B cell (primary cell): Measurements from ENCODE around the gene ACSS1. TPM values are rescaled to one million over a fixed set of nuclear protein-coding genes. Genes with fewer than 3 reads are reported as not detected.

Experiments used
- ATAC-seq: fragments of 200-7000 bp; cut with Tn5 transposase; one replicate; pipeline ENCODE4 v1.10.0; 2021; ENCODE audit warnings: low read depth, mild to moderate bottlenecking, moderate number of reproducible peaks, moderate library complexity
- CTCF ChIA-PET: fragments of 350-600 bp; sonication (Branson Sonifier 250); formaldehyde crosslinking; loops from one replicate; lab custom pipeline; 2021; ENCODE audit warnings: antibody characterized with exemption, inconsistent platforms; lab: Charles Lee
- POLR2A ChIA-PET: fragments of 350-600 bp; sonication (Branson Sonifier 250); formaldehyde crosslinking; loops from one replicate; lab custom pipeline; 2021; ENCODE audit warnings: antibody characterized with exemption; lab: Charles Lee
- DNase-seq: peaks from one replicate; pipeline ENCODE4 v3.0.0; 2013
- H2AFZ ChIP-seq: 2 replicates; pipeline ENCODE4 v1.6.1; 2012; ENCODE audit warnings: mild to moderate bottlenecking, low read depth, low read length; ENCODE audit not compliant: insufficient read depth, poor library complexity, severe bottlenecking
- H3K27ac ChIP-seq, 2 donors: 1 replicate in 1 of 2; 2 replicates in 1 of 2; pipeline ENCODE4 v1.5.1; 2012 to 2013; ENCODE audit warnings: low read length in 2 of 2, mild to moderate bottlenecking in 2 of 2, moderate library complexity in 1 of 2
- H3K27me3 ChIP-seq, 4 experiments: fragments of 200-600 bp in 1 of 4; sonication (generic) in 1 of 4; replicated peaks in 1 of 4; 1 replicate in 2 of 4; 2 replicates in 2 of 4; pipeline versions ENCODE4 v1.6.1 to v1.7.0; 2013 to 2016; ENCODE audit warnings: low read length in 3 of 4, mild to moderate bottlenecking in 2 of 4, mixed read lengths in 1 of 4, moderate library complexity in 1 of 4; ENCODE audit not compliant: insufficient read depth in 4 of 4, control insufficient read depth in 3 of 4; ENCODE audit errors: control extremely low read depth in 1 of 4
- H3K36me3 ChIP-seq, 2 experiments: replicated peaks in 1 of 2; 1 replicate in 1 of 2; 2 replicates in 1 of 2; pipeline versions ENCODE4 v1.6.1 to v1.7.1; 2013; ENCODE audit warnings: low read length in 1 of 2; ENCODE audit not compliant: insufficient read depth in 2 of 2, control insufficient read depth in 1 of 2; ENCODE audit errors: control extremely low read depth in 1 of 2, extremely low read depth in 1 of 2
- H3K4me1 ChIP-seq, 2 donors: fragments of 200-600 bp in 1 of 2; sonication (generic) in 1 of 2; 1 replicate in 1 of 2; 2 replicates in 1 of 2; pipeline versions ENCODE4 v1.5.1 to v1.6.1; 2013 to 2017; ENCODE audit warnings: low read length in 2 of 2; ENCODE audit not compliant: control insufficient read depth in 2 of 2, insufficient read depth in 2 of 2
- H3K4me2 ChIP-seq: replicated peaks from 2 replicates; pipeline ENCODE3; 2012; ENCODE audit warnings: mild to moderate bottlenecking, low read depth, low read length; ENCODE audit not compliant: poor library complexity, severe bottlenecking
- H3K4me3 ChIP-seq, 5 experiments: fragments of 200-600 bp in 1 of 5; sonication (generic) in 1 of 5; 1 replicate in 3 of 5; 2 replicates in 2 of 5; pipeline versions ENCODE4 v1.5.1 to v1.7.0; 2011 to 2016; ENCODE audit warnings: low read length in 4 of 5, mild to moderate bottlenecking in 4 of 5, low read depth in 2 of 5, control low read depth in 1 of 5, moderate library complexity in 1 of 5; ENCODE audit not compliant: insufficient read depth in 1 of 5; ENCODE audit errors: control extremely low read depth in 1 of 5, extremely low read depth in 1 of 5
- H3K79me2 ChIP-seq: fragments of 200-600 bp; sonication (generic); one replicate; pipeline ENCODE4 v1.6.0; 2016; ENCODE audit warnings: low read length; ENCODE audit not compliant: control insufficient read depth, insufficient read depth
- H3K9ac ChIP-seq: fragments of 200-600 bp; sonication (generic); 2 replicates; pipeline ENCODE4 v1.6.1; 2017; ENCODE audit warnings: mild to moderate bottlenecking, low read length, moderate library complexity
- H3K9me3 ChIP-seq, 3 donors: one replicate each; pipeline versions ENCODE4 v1.6.1 to v1.7.1; 2013; ENCODE audit warnings: low read length in 2 of 3; ENCODE audit not compliant: control insufficient read depth in 2 of 3, insufficient read depth in 1 of 3; ENCODE audit errors: control extremely low read depth in 1 of 3
- H4K20me1 ChIP-seq: 2 replicates; pipeline ENCODE4 v1.6.0; 2012; ENCODE audit warnings: mild to moderate bottlenecking, low read length; ENCODE audit not compliant: insufficient read depth, control insufficient read depth, poor library complexity, severe bottlenecking
- H3K27ac Mint-ChIP-seq: one replicate; pipeline ENCODE4 v1.8.0; 2021; ENCODE audit warnings: mixed read lengths
- H3K27me3 Mint-ChIP-seq: one replicate; pipeline ENCODE4 v1.8.0; 2021; ENCODE audit warnings: mixed read lengths
- H3K4me1 Mint-ChIP-seq: one replicate; pipeline ENCODE4 v1.8.0; 2021; ENCODE audit warnings: mixed read lengths
- H3K4me3 Mint-ChIP-seq: one replicate; pipeline ENCODE4 v1.8.0; 2021; ENCODE audit warnings: mixed read lengths
- H3K9me3 Mint-ChIP-seq: one replicate; pipeline ENCODE4 v1.8.0; 2022; ENCODE audit warnings: mixed read lengths; ENCODE audit not compliant: insufficient read depth
- EZH2 ChIP-seq: IDR thresholded peaks from 2 replicates; pipeline ENCODE4 v1.6.1; 2012; ENCODE audit warnings: borderline replicate concordance, low read depth, mild to moderate bottlenecking, moderate library complexity, low read length; ENCODE audit not compliant: insufficient read depth, poor library complexity, severe bottlenecking
- WGBS: methylation state at CpG from one replicate; pipeline ENCODE4 v1.1.5; 2013; ENCODE audit warnings: missing lambda C conversion rate; ENCODE audit not compliant: insufficient coverage; 5-methylcytosine and 5-hydroxymethylcytosine counted together
- intact Hi-C: fragments of 100-400 bp; cut with micrococcal nuclease; formaldehyde crosslinking; loops from one replicate; pipeline ENCODE4 v1.10.0; 2022
- polyA plus RNA-seq: library from polyadenylated mRNA; depleted of rRNA; stranded (reverse); fragments of >200 nt; gene quantifications from 2 replicates; pipeline ENCODE4 v1.2.3, GENCODE V29; 2012
- total RNA-seq, 2 donors: library from RNA; stranded (reverse); fragments of 120-200 nt in 1 of 2; gene quantifications; 1 replicate in 1 of 2; 2 replicates in 1 of 2; pipeline versions ENCODE4 v1.2.3 to v1.2.4, GENCODE V29; 2013 to 2022
- TF ChIP-seq, protein P1 (sequence below): fragments of 200-600 bp; IDR thresholded peaks from one replicate; pipeline ENCODE4 v1.8.0; 2022; ENCODE audit warnings: antibody characterized with exemption, mild to moderate bottlenecking

The ACSS1 gene
- total and polyA plus RNA-seq, 2 donors (not counting 1 experiment from before 2014, with no cell fraction given) = 82.7 to 95.5 TPM

DNA sequence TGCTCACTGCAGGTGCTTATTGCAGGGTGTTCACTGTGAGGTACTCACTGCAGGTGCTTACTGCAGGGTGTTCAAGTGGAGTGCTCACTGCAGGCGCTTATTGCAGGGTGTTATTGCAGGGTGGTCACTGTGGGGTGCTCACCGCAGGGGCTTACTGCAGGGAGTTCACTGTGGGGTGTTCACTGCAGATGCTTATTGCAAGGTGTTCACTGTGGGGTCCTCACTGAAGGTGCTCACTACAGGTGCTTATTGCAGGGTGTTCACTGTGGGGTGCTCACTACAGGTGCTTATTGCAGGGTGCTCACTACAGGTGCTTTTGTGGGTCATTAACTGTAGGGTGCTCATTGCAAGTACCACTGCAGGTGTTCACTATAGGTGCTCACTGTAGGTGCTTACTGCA is 85.6 kb downstream of the ACSS1 start:
- H3K4me1 ChIP-seq = peaks cover 0 to 8% of the 10 kb centered on the region in 2 donors
- no peak overlapping the region for H3K4me2 ChIP-seq
- no peak overlapping the region for H3K27ac ChIP-seq
- peaks cover 15 to 61% of the 10 kb centered on the region in 2 experiments for H3K36me3 ChIP-seq
- H3K4me3 Mint-ChIP-seq = no peak overlapping the region
- H3K79me2 ChIP-seq = no peaks in the 10 kb centered on the region
- POLR2A ChIA-PET = no interaction called here
- H3K9ac ChIP-seq = no peak overlapping the region
- H3K9me3 ChIP-seq = peaks cover 1 to 5% (median 3%) of the 10 kb centered on the region in 3 donors
- peaks cover 3% of the 10 kb centered on the region for H3K4me1 Mint-ChIP-seq
- no peak overlapping the region for H3K4me3 ChIP-seq
- 100% methylated on average over 2 of the region's 2 CpGs for WGBS
- no peaks in the 10 kb centered on the region for H4K20me1 ChIP-seq
- peaks cover 8% of the 10 kb centered on the region for H3K9me3 Mint-ChIP-seq
- DNase-seq (no peak), ATAC-seq (no peak)
- TF ChIP-seq, protein P1, sequence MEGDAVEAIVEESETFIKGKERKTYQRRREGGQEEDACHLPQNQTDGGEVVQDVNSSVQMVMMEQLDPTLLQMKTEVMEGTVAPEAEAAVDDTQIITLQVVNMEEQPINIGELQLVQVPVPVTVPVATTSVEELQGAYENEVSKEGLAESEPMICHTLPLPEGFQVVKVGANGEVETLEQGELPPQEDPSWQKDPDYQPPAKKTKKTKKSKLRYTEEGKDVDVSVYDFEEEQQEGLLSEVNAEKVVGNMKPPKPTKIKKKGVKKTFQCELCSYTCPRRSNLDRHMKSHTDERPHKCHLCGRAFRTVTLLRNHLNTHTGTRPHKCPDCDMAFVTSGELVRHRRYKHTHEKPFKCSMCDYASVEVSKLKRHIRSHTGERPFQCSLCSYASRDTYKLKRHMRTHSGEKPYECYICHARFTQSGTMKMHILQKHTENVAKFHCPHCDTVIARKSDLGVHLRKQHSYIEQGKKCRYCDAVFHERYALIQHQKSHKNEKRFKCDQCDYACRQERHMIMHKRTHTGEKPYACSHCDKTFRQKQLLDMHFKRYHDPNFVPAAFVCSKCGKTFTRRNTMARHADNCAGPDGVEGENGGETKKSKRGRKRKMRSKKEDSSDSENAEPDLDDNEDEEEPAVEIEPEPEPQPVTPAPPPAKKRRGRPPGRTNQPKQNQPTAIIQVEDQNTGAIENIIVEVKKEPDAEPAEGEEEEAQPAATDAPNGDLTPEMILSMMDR = no peak
- no peak for TF ChIP-seq EZH2
- no peaks in the 10 kb centered on the region for H3K27me3 ChIP-seq
- intact Hi-C loops = no loop called here
- no peak overlapping the region for H2AFZ ChIP-seq
- CTCF ChIA-PET = no interaction called here
- no peaks in the 10 kb centered on the region for H3K27me3 Mint-ChIP-seq
- H3K27ac Mint-ChIP-seq = no peak overlapping the region

DNA sequence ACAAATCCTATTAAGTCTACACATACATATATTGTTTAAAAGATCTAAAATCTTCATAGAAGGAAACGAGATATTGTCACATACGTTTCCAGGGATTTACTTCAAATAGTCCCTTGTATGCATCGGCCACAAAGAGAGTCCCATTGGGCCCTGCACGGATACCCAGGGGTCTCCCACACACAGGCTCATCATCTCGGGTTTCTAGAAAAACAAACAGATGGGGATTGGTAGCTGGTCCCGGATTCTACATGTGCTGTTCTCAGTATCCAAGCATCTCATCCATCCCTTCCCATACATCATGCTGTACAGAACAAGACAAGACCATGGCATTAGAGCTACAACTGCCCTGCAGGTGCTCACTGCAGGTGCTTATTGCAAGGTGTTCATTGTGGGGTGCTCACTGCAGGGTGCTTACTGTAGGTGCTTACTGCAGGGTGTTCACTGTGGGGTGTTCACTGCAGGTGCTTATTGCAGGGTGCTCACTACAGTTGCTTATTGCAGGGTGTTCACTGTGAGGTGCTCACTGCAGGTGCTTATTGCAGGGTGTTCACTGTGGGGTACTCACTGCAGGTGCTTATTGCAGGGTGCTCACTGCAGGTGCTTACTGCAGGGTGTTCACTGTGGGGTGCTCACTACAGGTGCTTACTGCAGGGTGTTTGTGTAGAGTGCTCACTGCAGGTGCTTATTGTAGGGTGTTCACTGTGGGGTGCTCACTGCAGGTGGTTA is 86.4 kb downstream of the ACSS1 start:
- Histone ChIP-seq H3K4me3 (no peak overlapping the region), H3K27ac (no peak overlapping the region), H3K79me2 (no peaks in the 10 kb centered on the region), H3K9me3 (peaks cover 0 to 3% (median 2%) of the 10 kb centered on the region in 3 donors), H3K36me3 (peaks cover 11 to 55% of the 10 kb centered on the region in 2 experiments), H3K9ac (no peak overlapping the region), H4K20me1 (no peaks in the 10 kb centered on the region), H2AFZ (no peak overlapping the region), H3K4me1 (peaks cover 0 to 8% of the 10 kb centered on the region in 2 donors), H3K4me2 (no peak overlapping the region), H3K27me3 (no peaks in the 10 kb centered on the region)
- ChIA-PET POLR2A (no interaction called here), CTCF (no interaction called here)
- H3K27ac Mint-ChIP-seq = no peak overlapping the region
- DNase-seq = no peak
- no peak for ATAC-seq
- TF ChIP-seq, protein P1 = no peak
- TF ChIP-seq EZH2 = no peak
- no peak overlapping the region for H3K4me3 Mint-ChIP-seq
- 96% methylated on average over 5 of the region's 6 CpGs for WGBS
- peaks cover 3% of the 10 kb centered on the region for H3K4me1 Mint-ChIP-seq
- peaks cover 4% of the 10 kb centered on the region for H3K9me3 Mint-ChIP-seq
- intact Hi-C loops = no loop called here
- H3K27me3 Mint-ChIP-seq = no peaks in the 10 kb centered on the region
